ENCODE measurements around the gene VILL. TPM values are rescaled to one million over a fixed set of nuclear protein-coding genes. Genes with fewer than 3 reads are reported as not detected.

The VILL gene
- total and polyA plus RNA-seq, 10 of the 15 experiments (the other 5 are each of a cell fraction or from before 2014, with no cell fraction given): 0.15 to 5.4 (median 2.1) TPM; not detected in 1

- no peak for FAIRE-seq
Observed at GRCh38 chr3:37941608-37942508, 48.7 kb upstream of the VILL start.

GRCh38 chr3:37942646-37943045 is 47.9 kb upstream of the VILL start:
- BruUV-seq (replicated peaks): no TSS peak
- H3K4me1 ChIP-seq (ENCODE audit: control insufficient read depth, insufficient read depth, low read length): no peaks in the 10 kb centered on the region
- no peak for TF ChIP-seq SREBF1 (IDR thresholded peaks at IDR 0.05; ENCODE audit: low read length)
- no peak for TF ChIP-seq CREM (IDR thresholded peaks at IDR 0.05; ENCODE audit: low read depth)
- no peak for TF ChIP-seq ZZZ3 (IDR thresholded peaks at IDR 0.05; ENCODE audit: control insufficient read depth, insufficient read length, low read depth)
- TF ChIP-seq HSF1 (IDR thresholded peaks at IDR 0.05; ENCODE audit: low read depth, low read length): no peak
- TF ChIP-seq EGR1 (IDR thresholded peaks at IDR 0.05; ENCODE audit: borderline replicate concordance in 1 of 2, low read depth in 2 of 2, low read length in 2 of 2): no peak
- no peak for TF ChIP-seq MYC (IDR thresholded peaks at IDR 0.05; ENCODE audit: insufficient read depth, insufficient read length, insufficient replicate concordance, low read length, severe bottlenecking)
- TF ChIP-seq, protein P1, sequence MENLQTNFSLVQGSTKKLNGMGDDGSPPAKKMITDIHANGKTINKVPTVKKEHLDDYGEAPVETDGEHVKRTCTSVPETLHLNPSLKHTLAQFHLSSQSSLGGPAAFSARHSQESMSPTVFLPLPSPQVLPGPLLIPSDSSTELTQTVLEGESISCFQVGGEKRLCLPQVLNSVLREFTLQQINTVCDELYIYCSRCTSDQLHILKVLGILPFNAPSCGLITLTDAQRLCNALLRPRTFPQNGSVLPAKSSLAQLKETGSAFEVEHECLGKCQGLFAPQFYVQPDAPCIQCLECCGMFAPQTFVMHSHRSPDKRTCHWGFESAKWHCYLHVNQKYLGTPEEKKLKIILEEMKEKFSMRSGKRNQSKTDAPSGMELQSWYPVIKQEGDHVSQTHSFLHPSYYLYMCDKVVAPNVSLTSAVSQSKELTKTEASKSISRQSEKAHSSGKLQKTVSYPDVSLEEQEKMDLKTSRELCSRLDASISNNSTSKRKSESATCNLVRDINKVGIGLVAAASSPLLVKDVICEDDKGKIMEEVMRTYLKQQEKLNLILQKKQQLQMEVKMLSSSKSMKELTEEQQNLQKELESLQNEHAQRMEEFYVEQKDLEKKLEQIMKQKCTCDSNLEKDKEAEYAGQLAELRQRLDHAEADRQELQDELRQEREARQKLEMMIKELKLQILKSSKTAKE (IDR thresholded peaks at IDR 0.05; ENCODE audit: low read depth, poor library complexity, severe bottlenecking): no peak
- TF ChIP-seq WRNIP1 (IDR thresholded peaks at IDR 0.05; ENCODE audit: borderline replicate concordance, low read depth, low read length): no peak
- no peak for TF ChIP-seq JUND (IDR thresholded peaks at IDR 0.05; ENCODE audit: low read depth, low read length)
- no peak for TF ChIP-seq SRF (IDR thresholded peaks at IDR 0.05; ENCODE audit: low read depth in 2 of 2, low read length in 2 of 2)

More at GRCh38 chr3:37941608-37942508, 48.7 kb upstream of the VILL start:
- Histone ChIP-seq H3K27ac (ENCODE audit: control insufficient read depth, insufficient read depth) (no peak overlapping the region), H3K4me3 (no peak overlapping the region), H3K9ac (ENCODE audit: control insufficient read depth, insufficient read depth, low read length) (no peak overlapping the region), H3K9me3 (replicated peaks; ENCODE audit: control insufficient read depth, insufficient read depth, low read length) (no peaks in the 10 kb centered on the region), H3K79me2 (ENCODE audit: control insufficient read depth, insufficient read depth, low read length) (no peaks in the 10 kb centered on the region), H3K4me2 (ENCODE audit: control insufficient read depth, insufficient read depth) (no peak overlapping the region), H4K20me1 (ENCODE audit: control insufficient read depth, insufficient read depth) (no peaks in the 10 kb centered on the region), H3K27me3 (replicated peaks in 1 of 2; ENCODE audit: control insufficient read depth in 2 of 2, insufficient read depth in 2 of 2, low read length in 1 of 2) (peaks cover 0 to 2% of the 10 kb centered on the region in 2 experiments; a peak in 1 of 4 replicates), H2AFZ (ENCODE audit: control insufficient read depth, low read depth, low read length) (no peak overlapping the region), H3K4me1 (ENCODE audit: control insufficient read depth, insufficient read depth, low read length) (no peaks in the 10 kb centered on the region), H3K36me3 (ENCODE audit: control insufficient read depth in 2 of 2, insufficient read depth in 2 of 2, low read length in 1 of 2) (no peaks in the 10 kb centered on the region)
- DNase-seq (ENCODE audit: low read depth, low spot score) (no peak), ATAC-seq (no peak)
- in situ Hi-C loops (cut with MboI): no loop called here
- RAD21 ChIA-PET (ENCODE audit: unreplicated experiment): no interaction called here
- intact Hi-C loops (cut with micrococcal nuclease; ENCODE audit: unreplicated experiment): no loop called here
- BruUV-seq (replicated peaks): no TSS peak
- WGBS (ENCODE audit: insufficient coverage, insufficient replicate concordance, low lambda C conversion rate, missing lambda C conversion rate): 61% methylated on average over 12 of the region's 12 CpGs
- CTCF ChIA-PET: interaction anchor here (0.9 kb wide), 1 partner anchor 32 kb away, joined by 3 read pairs; no protein-coding TSS in a partner anchor
- SMC1A ChIA-PET (ENCODE audit: uncharacterized antibody, unreplicated experiment): interaction anchor here (1.0 kb wide), 1 partner anchor 100 kb away, joined by 3 read pairs; no protein-coding TSS in a partner anchor
- no peak for TF ChIP-seq SIN3A (IDR thresholded peaks at IDR 0.05; ENCODE audit: low read depth, low read length)
- no peak for TF ChIP-seq CHD1 (IDR thresholded peaks at IDR 0.05; ENCODE audit: low read depth, low read length)
- POLR2A ChIA-PET: no interaction called here

More at GRCh38 chr3:37942646-37943045, 47.9 kb upstream of the VILL start:
- peaks cover 0 to 2% of the 10 kb centered on the region in 2 experiments; a peak in 1 of 4 replicates for H3K27me3 ChIP-seq (replicated peaks in 1 of 2; ENCODE audit: control insufficient read depth in 2 of 2, insufficient read depth in 2 of 2, low read length in 1 of 2)
- RAD21 ChIA-PET (ENCODE audit: unreplicated experiment): no interaction called here
- SMC1A ChIA-PET (ENCODE audit: uncharacterized antibody, unreplicated experiment): interaction anchor here (1.0 kb wide), 1 partner anchor 101 kb away, joined by 3 read pairs; no protein-coding TSS in a partner anchor
- in situ Hi-C loops (cut with MboI): no loop called here
- H3K4me2 ChIP-seq (ENCODE audit: control insufficient read depth, insufficient read depth): no peak overlapping the region
- POLR2A ChIA-PET: no interaction called here
- FAIRE-seq (no peak), DNase-seq (ENCODE audit: low read depth, low spot score) (no peak), ATAC-seq (no peak)
- intact Hi-C loops (cut with micrococcal nuclease; ENCODE audit: unreplicated experiment): no loop called here
- CTCF ChIA-PET: interaction anchor here (1.3 kb wide), 1 partner anchor 87 kb away, joined by 4 read pairs; no protein-coding TSS in a partner anchor
- H3K27ac ChIP-seq (ENCODE audit: control insufficient read depth, insufficient read depth): no peak overlapping the region
- H3K4me3 ChIP-seq: no peak overlapping the region
- no peaks in the 10 kb centered on the region for H3K9me3 ChIP-seq (replicated peaks; ENCODE audit: control insufficient read depth, insufficient read depth, low read length)
- H4K20me1 ChIP-seq (ENCODE audit: control insufficient read depth, insufficient read depth): no peaks in the 10 kb centered on the region
- H2AFZ ChIP-seq (ENCODE audit: control insufficient read depth, low read depth, low read length): no peak overlapping the region
- 15% methylated on average over 2 of the region's 2 CpGs for WGBS (ENCODE audit: insufficient coverage, insufficient replicate concordance, low lambda C conversion rate, missing lambda C conversion rate)
- H3K79me2 ChIP-seq (ENCODE audit: control insufficient read depth, insufficient read depth, low read length): no peaks in the 10 kb centered on the region
- no peak overlapping the region for H3K9ac ChIP-seq (ENCODE audit: control insufficient read depth, insufficient read depth, low read length)
- H3K36me3 ChIP-seq (ENCODE audit: control insufficient read depth in 2 of 2, insufficient read depth in 2 of 2, low read length in 1 of 2): no peaks in the 10 kb centered on the region
